DMS 273 (cell line): ENCODE measurements around the gene DNAJC28.
"Not testable (repeated sequence)": the region's sequence is repeated elsewhere in the genome, so short reads cannot be mapped to it uniquely, and the experiment has no call there.

Experiments used
- DNase-seq: peaks from one replicate; lab custom pipeline; 2025; ENCODE audit not compliant: unreplicated experiment; lab: John Stamatoyannopoulos, UW

Gene DNAJC28

GRCh38 chr21:33481314-33481943 is 10.1 kb downstream of the DNAJC28 start:
- no peak for DNase-seq

- no peak for DNase-seq
These were observed 10.9 kb downstream of the DNAJC28 start for GRCh38 chr21:33480481-33481103.

- peak; percentile 98 for DNase-seq
These were observed 11.6 kb downstream of the DNAJC28 start, which contains the start of gene TMEM50B for GRCh38 chr21:33479679-33480480. TMEM50B (minus strand) TSS chr21:33479974; CDS start chr21:33468885, 11,089 bp downstream.

GRCh38 chr21:33478935-33479678 is 12.4 kb downstream of the DNAJC28 start:
- DNase-seq, result peak; percentile 73

GRCh38 chr21:33478182-33478581 is 13.3 kb downstream of the DNAJC28 start:
- no peak for DNase-seq

GRCh38 chr21:33477066-33477465 is 14.4 kb downstream of the DNAJC28 start:
- DNase-seq, result no peak

GRCh38 chr21:33473344-33473743 is 18.2 kb downstream of the DNAJC28 start:
- DNase-seq, result no peak

GRCh38 chr21:33470701-33471100 is 20.8 kb downstream of the DNAJC28 start:
- no peak for DNase-seq

GRCh38 chr21:33469183-33469582 is 22.3 kb downstream of the DNAJC28 start:
- not testable (repeated sequence) for DNase-seq

GRCh38 chr21:33461538-33462250 is 29.8 kb downstream of the DNAJC28 start:
- DNase-seq, result no peak

- DNase-seq, result no peak
These were observed 32.7 kb downstream of the DNAJC28 start for GRCh38 chr21:33458861-33459260.

- DNase-seq, result no peak
These were observed 35.6 kb downstream of the DNAJC28 start for GRCh38 chr21:33455686-33456446.

GRCh38 chr21:33452362-33452761 is 39.2 kb downstream of the DNAJC28 start:
- no peak for DNase-seq

- no peak for DNase-seq
These were observed 39.9 kb downstream of the DNAJC28 start for GRCh38 chr21:33451634-33452071.

GRCh38 chr21:33449616-33450015 is 41.9 kb downstream of the DNAJC28 start:
- DNase-seq, result no peak

- DNase-seq, result not testable (repeated sequence)
These were observed 44.9 kb downstream of the DNAJC28 start for GRCh38 chr21:33446620-33447019.

- no peak for DNase-seq
These were observed 47.0 kb downstream of the DNAJC28 start for GRCh38 chr21:33444499-33444898.

GRCh38 chr21:33443194-33443593 is 48.3 kb downstream of the DNAJC28 start:
- no peak for DNase-seq
